GM19463 (cell line): ENCODE measurements around the gene MX2.
A peak's percentile ranks its signal among the peaks of the same experiment; 100 is the strongest.
"Not testable (repeated sequence)": the region's sequence is repeated elsewhere in the genome, so short reads cannot be mapped to it uniquely, and the experiment has no call there.

Experiments
- ATAC-seq: cut with Tn5 transposase; IDR thresholded peaks from one replicate; pipeline ENCODE4 v1.9.1; 2021; ENCODE audit warnings: mild to moderate bottlenecking, moderate library complexity; ENCODE audit not compliant: unreplicated experiment

The MX2 gene

DNA sequence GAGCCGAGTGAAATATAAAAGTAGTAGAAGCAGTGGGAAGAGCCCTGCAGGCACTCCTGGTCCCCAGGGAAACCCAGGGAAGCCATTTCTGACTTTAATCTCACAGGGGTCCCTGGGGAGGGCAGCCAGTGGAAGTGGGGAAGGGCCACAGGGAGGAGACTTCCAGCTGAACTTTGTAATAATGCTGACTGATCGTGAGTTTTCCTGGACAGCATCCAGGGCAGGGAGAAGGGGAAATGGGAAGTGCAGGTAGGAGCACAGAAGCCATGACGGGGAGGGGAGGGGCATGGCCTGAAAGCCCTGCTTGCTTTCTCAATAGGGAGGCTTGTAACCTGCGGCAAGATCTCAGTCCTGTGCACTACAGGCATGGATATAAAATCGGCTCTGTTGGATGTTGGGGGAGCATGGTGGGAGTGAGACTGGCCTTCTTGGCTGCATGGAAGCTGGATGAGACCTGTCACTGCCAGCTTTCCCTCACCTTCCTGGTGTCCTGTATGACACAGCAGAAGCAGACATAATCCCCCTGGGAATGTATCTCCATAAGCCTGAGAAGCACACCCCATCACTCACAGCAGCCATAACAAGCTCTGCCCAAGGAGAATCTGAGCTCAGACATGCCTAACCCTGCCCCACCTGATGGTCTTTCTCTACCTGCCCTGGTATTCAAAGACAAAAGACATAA lies 49.1 kb downstream of the MX2 start:
- ATAC-seq: no peak

DNA sequence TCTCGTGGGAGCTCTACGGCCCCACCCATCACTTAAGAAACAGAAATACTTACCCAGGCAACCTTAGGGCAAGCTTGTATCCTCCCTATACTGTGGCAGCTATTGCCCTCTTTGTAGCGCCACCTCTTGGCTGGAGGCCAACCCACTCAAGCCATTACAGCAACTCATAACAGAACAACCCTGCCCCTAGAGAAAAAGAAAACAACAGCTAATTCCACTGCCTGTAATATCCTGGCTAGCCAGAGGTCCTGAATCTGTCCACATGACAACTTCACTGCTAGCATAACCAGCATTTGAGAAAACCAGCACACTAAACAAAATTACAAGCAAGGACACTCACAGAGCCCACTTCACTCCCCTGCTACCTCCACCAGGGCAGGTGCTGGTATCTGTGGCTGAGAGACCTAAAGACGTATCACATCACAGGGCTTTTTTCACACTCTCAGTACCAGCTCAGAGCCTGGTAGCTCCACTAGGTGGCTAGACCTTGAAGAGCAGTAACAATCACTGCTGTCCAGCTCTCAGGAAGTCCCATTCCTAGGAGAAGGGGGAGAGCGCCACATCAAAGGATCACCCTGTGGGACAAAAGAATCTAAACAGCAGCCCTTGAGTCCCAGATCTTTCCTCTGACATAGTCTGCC lies 49.7 kb downstream of the MX2 start:
- no peak for ATAC-seq

DNA sequence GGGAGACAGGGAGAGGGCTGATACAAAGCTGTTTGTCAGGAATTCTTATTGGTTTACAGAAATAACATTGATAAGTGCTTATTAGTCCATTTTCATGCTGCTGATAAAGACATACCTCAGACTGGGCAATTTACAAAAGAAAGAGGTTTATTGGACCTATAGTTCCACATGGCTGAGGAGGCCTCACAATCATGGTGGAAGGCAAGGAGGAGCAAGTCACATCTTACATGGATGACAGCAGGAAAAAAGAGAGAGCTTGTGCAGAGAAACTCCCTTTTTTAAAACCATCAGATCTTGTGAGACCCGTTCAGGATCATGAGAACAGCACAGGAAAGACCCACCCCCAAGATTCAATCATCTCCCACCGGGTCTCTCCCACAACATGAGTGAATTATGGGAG lies 55.7 kb downstream of the MX2 start:
- ATAC-seq: not testable (repeated sequence)

DNA sequence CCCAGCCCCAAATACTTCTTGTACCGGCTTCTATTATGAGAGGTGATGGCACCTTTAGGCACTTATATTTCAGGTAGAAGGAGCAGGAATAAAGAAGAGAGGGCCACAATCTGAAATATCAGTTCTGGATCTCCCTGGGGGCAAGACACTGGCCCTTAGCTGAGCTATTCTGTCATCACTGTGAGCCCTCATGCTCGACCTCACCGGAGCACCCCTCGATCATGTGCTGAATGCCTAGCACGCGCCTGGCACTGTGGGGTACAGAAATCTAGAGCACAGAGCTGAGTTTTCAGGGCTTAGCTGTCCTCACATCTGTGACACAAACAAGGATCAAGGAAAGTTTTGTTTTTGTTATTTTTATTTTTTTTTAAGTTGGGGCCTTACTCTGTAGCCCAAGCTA lies 56.6 kb downstream of the MX2 start:
- no peak for ATAC-seq

GRCh38 chr21:41418956-41419680 lies 57.3 kb downstream of the MX2 start:
- ATAC-seq: no peak

GRCh38 chr21:41419921-41420862 lies 58.4 kb downstream of the MX2 start:
- ATAC-seq: peak; percentile 71

DNA sequence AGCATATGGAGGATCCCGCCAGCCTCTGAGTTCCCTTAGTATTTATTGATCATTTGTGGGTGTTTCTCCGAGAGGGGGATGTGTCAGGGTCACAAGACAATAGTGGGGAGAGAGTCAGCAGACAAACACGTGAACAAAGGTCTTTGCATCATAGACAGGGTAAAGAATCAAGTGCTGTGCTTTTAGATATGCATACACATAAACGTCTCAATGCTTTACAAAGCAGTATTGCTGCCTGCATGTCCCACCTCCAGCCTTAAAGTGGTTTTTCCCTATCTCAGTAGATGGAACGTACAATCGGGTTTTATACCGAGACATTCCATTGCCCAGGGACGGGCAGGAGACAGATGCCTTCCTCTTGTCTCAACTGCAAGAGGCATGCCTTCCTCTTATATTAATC lies 59.2 kb downstream of the MX2 start:
- not testable (repeated sequence) for ATAC-seq

DNA sequence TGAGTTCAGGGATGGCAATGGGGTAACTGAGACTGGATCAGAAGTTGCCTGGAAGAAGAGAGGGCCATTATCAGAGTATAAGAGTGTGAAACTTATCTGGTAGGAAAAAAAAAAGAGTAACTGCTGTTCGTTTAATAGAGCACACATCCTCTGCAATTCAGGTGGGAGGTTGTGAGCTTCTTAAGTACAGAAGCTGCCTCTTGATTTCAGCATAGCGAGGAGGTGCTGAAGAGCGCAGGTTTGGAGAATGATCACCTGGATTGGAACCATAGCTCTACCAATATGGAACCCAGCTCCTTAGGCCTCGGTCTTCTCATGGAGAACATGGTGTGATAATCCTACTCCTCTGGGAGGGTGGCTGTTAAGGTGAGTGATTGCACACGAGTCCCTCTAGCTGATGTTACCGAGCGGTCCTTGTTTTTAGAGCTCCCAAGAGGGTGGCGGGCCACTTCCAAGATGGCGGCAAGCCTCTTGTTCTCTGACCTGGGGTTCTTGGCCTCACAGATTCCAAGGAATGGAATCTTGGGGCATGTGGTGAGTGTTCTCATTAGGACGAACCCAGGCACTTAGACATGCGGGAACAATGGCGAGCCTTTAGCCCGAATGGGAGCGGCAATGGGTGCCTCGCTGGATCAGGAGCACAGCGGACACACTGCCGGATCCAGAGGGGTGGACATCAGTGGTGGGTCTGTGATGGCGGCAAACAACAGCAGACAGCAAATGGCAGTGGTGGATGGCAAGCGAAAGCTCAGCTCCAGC lies 60.9 kb downstream of the MX2 start:
- no peak for ATAC-seq

- not testable (repeated sequence) for ATAC-seq
Measured at GRCh38 chr21:41423305-41423636, 61.4 kb downstream of the MX2 start.

- ATAC-seq: no peak
Measured at GRCh38 chr21:41425588-41425953, 63.7 kb downstream of the MX2 start.

DNA sequence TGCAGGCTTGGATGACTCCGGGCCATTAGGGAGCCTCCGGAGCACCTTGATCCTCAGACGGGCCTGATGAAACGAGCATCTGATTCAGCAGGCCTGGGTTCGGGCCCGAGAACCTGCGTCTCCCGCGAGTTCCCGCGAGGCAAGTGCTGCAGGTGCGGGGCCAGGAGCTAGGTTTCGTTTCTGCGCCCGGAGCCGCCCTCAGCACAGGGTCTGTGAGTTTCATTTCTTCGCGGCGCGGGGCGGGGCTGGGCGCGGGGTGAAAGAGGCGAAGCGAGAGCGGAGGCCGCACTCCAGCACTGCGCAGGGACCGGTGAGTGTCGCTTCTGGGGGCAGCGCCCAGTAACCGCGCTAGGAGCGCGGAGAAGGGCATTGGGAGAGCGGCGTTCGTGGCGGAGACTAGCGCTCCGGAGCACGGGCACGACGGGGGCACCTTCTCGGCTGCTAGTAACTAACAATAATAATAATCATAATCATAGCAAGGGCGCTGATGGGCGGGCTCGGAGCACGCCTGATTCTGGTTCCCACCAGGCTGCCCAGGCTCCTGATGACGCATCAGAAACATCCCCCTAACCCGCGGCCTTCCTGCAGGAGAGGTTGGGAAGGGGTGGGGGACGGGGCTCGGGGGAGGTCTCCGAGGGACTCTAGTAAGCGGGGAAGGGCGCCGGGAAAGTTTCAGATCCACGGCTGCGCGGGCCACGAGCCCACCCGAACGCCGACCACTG lies 64.3 kb downstream of the MX2 start, which contains the start of gene MX1:
MX1 (plus strand) TSS at position 286 of the 722 bp plus-strand sequence. CDS start 5,832 bp downstream, outside the sequence.
- ATAC-seq: peak; percentile 87

GRCh38 chr21:41426676-41427404 lies 65.0 kb downstream of the MX2 start:
- no peak for ATAC-seq

- ATAC-seq: no peak
Measured at GRCh38 chr21:41427556-41427955, 65.7 kb downstream of the MX2 start.

- ATAC-seq: no peak
Measured at GRCh38 chr21:41428311-41428710, 66.5 kb downstream of the MX2 start.

- ATAC-seq: no peak
Measured at GRCh38 chr21:41428847-41429246, 67.0 kb downstream of the MX2 start.

GRCh38 chr21:41429305-41429704 lies 67.5 kb downstream of the MX2 start:
- ATAC-seq: no peak

DNA sequence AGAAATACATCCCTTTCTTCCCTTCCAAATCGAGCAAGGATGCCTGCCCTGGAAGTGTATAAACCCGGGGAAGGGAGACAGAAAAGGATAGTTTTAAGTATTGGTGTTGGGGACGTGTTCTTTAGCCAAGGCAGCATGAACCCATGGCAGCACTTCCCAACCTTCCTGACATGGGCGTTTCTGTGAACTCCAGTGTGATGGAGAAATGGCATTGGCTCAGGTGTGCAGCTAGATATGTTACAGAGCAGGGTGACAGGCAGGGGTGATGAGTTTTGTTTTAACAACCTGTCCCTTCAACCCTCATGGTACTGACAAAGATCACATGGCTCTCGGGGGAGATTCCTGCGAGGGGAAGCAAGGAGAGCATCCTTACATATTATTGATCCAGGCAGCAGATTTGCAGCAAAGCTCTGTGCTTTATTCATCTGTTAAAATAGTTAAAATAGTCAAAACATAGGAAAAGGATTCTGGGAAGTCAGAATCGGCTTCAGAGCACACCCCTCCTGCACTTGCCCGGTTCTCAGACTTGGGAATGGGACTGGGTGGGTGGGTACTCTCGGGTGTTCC lies 68.2 kb downstream of the MX2 start:
- no peak for ATAC-seq

- ATAC-seq: peak; percentile 85
Measured at GRCh38 chr21:41431788-41432548, 70.1 kb downstream of the MX2 start.
